OCI-LY7 (cell line): Measurements from ENCODE around the gene SDK2. TPM values are rescaled to one million over a fixed set of nuclear protein-coding genes. Genes with fewer than 3 reads are reported as not detected.

Experiments used
- BruUV-seq: library from RNA; stranded (reverse); fragments of 400-500 nt; replicated peaks from 2 replicates; lab custom pipeline; 2021; lab: Mats Ljungman, UMichigan
- CTCF ChIA-PET: fragments of 300-600 bp; sonication (Branson Sonifier 250); formaldehyde crosslinking; loops from one replicate; lab custom pipeline; 2022; ENCODE audit warnings: antibody characterized with exemption; ENCODE audit not compliant: unreplicated experiment; lab: Charles Lee
- POLR2A ChIA-PET: fragments of 300-600 bp; sonication (Branson Sonifier 250); formaldehyde crosslinking; loops from one replicate; lab custom pipeline; 2022; ENCODE audit warnings: antibody characterized with exemption; lab: Charles Lee
- DNase-seq: peaks from one replicate; pipeline ENCODE4 v3.0.0-alpha.2; 2015; ENCODE audit warnings: low spot score
- H2AFZ ChIP-seq: fragments of 200-600 bp; sonication (generic), shearing (Covaris generic); 2 replicates; pipeline ENCODE4 v1.6.1; 2014; ENCODE audit warnings: mild to moderate bottlenecking, antibody characterized with exemption, low read length, moderate library complexity
- H3K27ac ChIP-seq: fragments of 200-600 bp; sonication (generic); 2 replicates; pipeline ENCODE4 v1.5.1; 2014; ENCODE audit warnings: mixed run types, low read depth, mild to moderate bottlenecking, moderate library complexity, low read length, inconsistent platforms; ENCODE audit not compliant: poor library complexity, severe bottlenecking
- H3K36me3 ChIP-seq: fragments of 200-600 bp; sonication (generic); 2 replicates; pipeline ENCODE4 v1.6.1; 2014; ENCODE audit warnings: mild to moderate bottlenecking, antibody characterized with exemption, low read length, moderate library complexity, mixed read lengths; ENCODE audit not compliant: insufficient read depth
- H3K4me1 ChIP-seq: fragments of 200-600 bp; sonication (generic); 2 replicates; pipeline ENCODE4 v1.5.1; 2014; ENCODE audit warnings: mild to moderate bottlenecking, low read length; ENCODE audit not compliant: insufficient read depth, poor library complexity, severe bottlenecking
- H3K4me2 ChIP-seq: fragments of 200-600 bp; sonication (generic); 2 replicates; pipeline ENCODE4 v1.6.1; 2014; ENCODE audit warnings: mild to moderate bottlenecking, low read length
- H3K4me3 ChIP-seq: fragments of 200-600 bp; sonication (generic); 2 replicates; pipeline ENCODE4 v1.5.1; 2014; ENCODE audit warnings: mild to moderate bottlenecking, low read depth, low read length; ENCODE audit not compliant: poor library complexity, severe bottlenecking
- H3K79me2 ChIP-seq: fragments of 200-600 bp; sonication (generic); 2 replicates; pipeline ENCODE4 v1.6.1; 2016; ENCODE audit warnings: low read depth, mild to moderate bottlenecking, low read length, moderate library complexity, mixed read lengths; ENCODE audit not compliant: insufficient read depth
- H3K9me2 ChIP-seq: fragments of 200-600 bp; sonication (generic); 2 replicates; pipeline ENCODE4 v1.6.1; 2016; ENCODE audit warnings: mild to moderate bottlenecking, low read length, mixed read lengths; ENCODE audit not compliant: insufficient read depth
- H3K9me3 ChIP-seq: fragments of 200-600 bp; sonication (generic); 2 replicates; pipeline ENCODE4 v1.6.1; 2014; ENCODE audit warnings: mild to moderate bottlenecking, mixed run types, low read length, mixed read lengths
- H4K20me1 ChIP-seq: fragments of 200-600 bp; sonication (generic); 2 replicates; pipeline ENCODE4 v1.6.1; 2014; ENCODE audit warnings: mild to moderate bottlenecking, antibody characterized with exemption, low read length, moderate library complexity, mixed read lengths; ENCODE audit not compliant: insufficient read depth
- EZH2phosphoT487 ChIP-seq: fragments of 200-600 bp; sonication (generic); IDR thresholded peaks from 2 replicates; pipeline ENCODE4 v1.6.1; 2018; ENCODE audit warnings: low read depth, borderline replicate concordance, mild to moderate bottlenecking, mixed run types, antibody characterized with exemption, low read length, moderate library complexity, mixed read lengths
- intact Hi-C: fragments of 100-400 bp; cut with micrococcal nuclease; formaldehyde crosslinking; loops from one replicate; pipeline ENCODE4 v1.10.0; 2022; ENCODE audit not compliant: unreplicated experiment
- total RNA-seq, 2 experiments: library from RNA; depleted of rRNA in 1 of 2; stranded (reverse); fragments of >200 nt in 1 of 2; shearing (Covaris generic) in 1 of 2; gene quantifications; 2 replicates each; pipeline ENCODE4 v1.2.3, GENCODE V29; 2014 to 2022
- TF ChIP-seq, protein P1 (sequence below): fragments of 200-600 bp; sonication (generic); conservative IDR thresholded peaks from 2 replicates; pipeline ENCODE4 v1.5.1; 2014; ENCODE audit warnings: mild to moderate bottlenecking, antibody characterized with exemption, low read length, moderate library complexity, mixed read lengths

SDK2 gene
- total RNA-seq, 2 experiments from 2014 or later: 0.32 to 1.8 TPM

DNA sequence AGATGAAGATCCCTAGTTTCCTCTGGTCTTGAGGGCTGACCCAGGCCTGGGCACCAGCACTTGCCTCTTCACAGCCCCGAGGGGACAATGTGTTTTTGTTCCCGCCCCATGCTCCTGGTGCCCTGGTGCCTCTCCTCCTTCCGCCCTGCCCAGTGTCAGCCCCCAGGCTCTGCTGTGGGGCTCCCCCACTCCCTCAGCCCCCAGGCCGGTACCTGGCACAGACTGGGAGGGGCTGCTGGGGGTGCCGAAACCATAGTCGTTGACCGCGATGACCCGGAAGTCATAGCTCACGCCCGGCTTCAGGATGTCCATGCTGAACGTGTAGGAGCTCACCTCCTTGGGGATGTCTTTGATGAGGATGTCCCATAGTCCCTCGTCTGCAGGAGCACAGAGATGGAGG lies 292.0 kb downstream of the SDK2 start:
- H4K20me1 ChIP-seq: no peaks in the 10 kb centered on the region
- POLR2A ChIA-PET: no interaction called here

DNA sequence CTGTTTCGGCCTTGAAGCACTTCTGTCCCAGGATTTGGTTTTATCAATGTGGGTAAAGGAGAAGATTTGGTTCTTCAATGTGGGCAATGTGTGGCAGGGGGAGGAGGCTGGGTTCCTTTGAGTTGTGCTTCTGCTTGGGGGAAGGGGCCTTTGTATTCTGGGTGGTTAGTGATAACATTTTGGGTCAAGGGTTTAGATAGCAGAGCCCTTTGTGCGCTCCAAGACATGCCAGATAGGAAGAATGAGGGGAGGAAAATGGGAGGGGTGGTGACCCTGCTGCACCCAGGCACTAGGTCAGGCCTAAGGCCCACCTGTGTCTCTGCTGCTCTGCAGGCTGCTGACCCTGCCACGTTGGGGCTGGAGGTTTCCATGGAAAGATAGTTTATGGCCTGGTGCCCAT lies 292.5 kb downstream of the SDK2 start:
- POLR2A ChIA-PET: interaction anchor here (0.6 to 0.7 kb wide), 2 partner anchors 50 to 516 kb away, joined by 3 read pairs; no protein-coding TSS in a partner anchor
- intact Hi-C loops: no loop called here
- Histone ChIP-seq H3K9me3 (no peaks in the 10 kb centered on the region), H3K27ac (no peak overlapping the region), H3K36me3 (no peaks in the 10 kb centered on the region), H4K20me1 (no peaks in the 10 kb centered on the region), H2AFZ (no peak overlapping the region), H3K4me2 (no peak overlapping the region), H3K79me2 (no peaks in the 10 kb centered on the region), H3K4me3 (no peak overlapping the region), H3K4me1 (no peaks in the 10 kb centered on the region), H3K9me2 (no peaks in the 10 kb centered on the region)
- CTCF ChIA-PET: no interaction called here
- no TSS peak for BruUV-seq
- no peak for TF ChIP-seq EZH2phosphoT487
- TF ChIP-seq, protein P1, sequence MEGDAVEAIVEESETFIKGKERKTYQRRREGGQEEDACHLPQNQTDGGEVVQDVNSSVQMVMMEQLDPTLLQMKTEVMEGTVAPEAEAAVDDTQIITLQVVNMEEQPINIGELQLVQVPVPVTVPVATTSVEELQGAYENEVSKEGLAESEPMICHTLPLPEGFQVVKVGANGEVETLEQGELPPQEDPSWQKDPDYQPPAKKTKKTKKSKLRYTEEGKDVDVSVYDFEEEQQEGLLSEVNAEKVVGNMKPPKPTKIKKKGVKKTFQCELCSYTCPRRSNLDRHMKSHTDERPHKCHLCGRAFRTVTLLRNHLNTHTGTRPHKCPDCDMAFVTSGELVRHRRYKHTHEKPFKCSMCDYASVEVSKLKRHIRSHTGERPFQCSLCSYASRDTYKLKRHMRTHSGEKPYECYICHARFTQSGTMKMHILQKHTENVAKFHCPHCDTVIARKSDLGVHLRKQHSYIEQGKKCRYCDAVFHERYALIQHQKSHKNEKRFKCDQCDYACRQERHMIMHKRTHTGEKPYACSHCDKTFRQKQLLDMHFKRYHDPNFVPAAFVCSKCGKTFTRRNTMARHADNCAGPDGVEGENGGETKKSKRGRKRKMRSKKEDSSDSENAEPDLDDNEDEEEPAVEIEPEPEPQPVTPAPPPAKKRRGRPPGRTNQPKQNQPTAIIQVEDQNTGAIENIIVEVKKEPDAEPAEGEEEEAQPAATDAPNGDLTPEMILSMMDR: no peak
- no peak for DNase-seq

More for the DNA sequence above, 292.0 kb downstream of the SDK2 start:
- DNase-seq: no peak
- Histone ChIP-seq H3K9me2 (no peaks in the 10 kb centered on the region), H3K79me2 (no peaks in the 10 kb centered on the region), H3K9me3 (no peaks in the 10 kb centered on the region), H3K36me3 (no peaks in the 10 kb centered on the region), H3K4me3 (no peak overlapping the region), H3K27ac (no peak overlapping the region), H3K4me1 (no peaks in the 10 kb centered on the region), H2AFZ (no peak overlapping the region), H3K4me2 (no peak overlapping the region)
- CTCF ChIA-PET: no interaction called here
- intact Hi-C loops: no loop called here
- TF ChIP-seq, protein P1: no peak
- no peak for TF ChIP-seq EZH2phosphoT487
- no TSS peak for BruUV-seq

DNA sequence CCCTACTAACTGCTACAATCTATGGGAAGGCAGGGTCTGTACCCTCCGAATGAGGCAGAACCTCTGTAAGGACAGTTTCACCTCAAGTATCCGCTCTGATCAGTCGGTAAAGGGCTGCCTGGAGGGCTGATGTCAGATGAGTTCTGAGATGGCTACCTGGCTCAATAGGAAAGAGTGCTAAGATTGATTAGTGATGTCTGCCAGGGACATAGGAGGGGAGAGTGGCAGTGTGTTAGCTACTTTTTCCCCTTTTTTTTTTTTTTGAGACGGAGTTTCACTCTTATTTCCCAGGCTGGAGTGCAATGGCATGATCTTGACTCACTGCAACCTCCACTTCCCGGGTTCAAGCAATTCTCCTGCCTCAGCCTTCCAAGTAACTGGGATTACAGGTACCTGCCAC lies 293.4 kb downstream of the SDK2 start:
- TF ChIP-seq, protein P1: no peak
- no peak for TF ChIP-seq EZH2phosphoT487
- no peak for DNase-seq
- Histone ChIP-seq H3K27ac (no peak overlapping the region), H3K9me3 (no peaks in the 10 kb centered on the region), H3K4me3 (no peak overlapping the region), H4K20me1 (no peaks in the 10 kb centered on the region), H3K9me2 (no peaks in the 10 kb centered on the region), H3K4me1 (no peaks in the 10 kb centered on the region), H3K4me2 (no peak overlapping the region), H2AFZ (no peak overlapping the region), H3K36me3 (no peaks in the 10 kb centered on the region), H3K79me2 (no peaks in the 10 kb centered on the region)
- intact Hi-C loops: no loop called here
- no TSS peak for BruUV-seq
- POLR2A ChIA-PET: no interaction called here
- CTCF ChIA-PET: no interaction called here
